ENCODE data around the gene KCNMB2.

Gene KCNMB2

DNA sequence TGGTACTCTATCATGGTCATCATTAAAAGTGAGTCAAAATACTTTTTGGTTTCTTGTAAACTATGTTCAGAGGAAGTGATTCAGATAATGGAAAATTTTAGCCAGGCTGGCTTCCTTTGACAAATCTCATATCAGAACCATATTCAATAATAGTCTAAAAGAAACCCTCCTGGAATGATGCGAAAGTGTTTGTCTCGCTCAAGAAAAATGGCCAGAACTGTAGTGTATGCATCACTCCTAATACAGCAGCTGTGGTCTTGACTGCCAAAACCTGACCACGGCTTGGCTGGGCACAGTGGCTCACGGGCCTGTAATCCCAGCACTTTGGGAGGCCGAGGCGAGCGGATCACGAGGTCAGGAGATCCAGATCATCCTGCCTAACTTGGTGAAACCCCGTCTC lies 35.6 kb upstream of the KCNMB2 start:
- H3K27ac ChIP-seq (replicated peaks; ENCODE audit: low read length): no peak overlapping the region
- DNase-seq (ENCODE audit: low spot score): no peak
- H2BK15ac ChIP-seq (ENCODE audit: low read length): no peak overlapping the region
- H3K4me3 ChIP-seq (ENCODE audit: low read length in 2 of 2): no peak overlapping the region
- H3K4ac ChIP-seq (ENCODE audit: low read length): no peak overlapping the region
- no peak overlapping the region for H3K4me2 ChIP-seq (ENCODE audit: insufficient read depth, low read length, poor library complexity, severe bottlenecking)
- no peak overlapping the region for H3K23ac ChIP-seq (ENCODE audit: low read depth, low read length, poor library complexity)
- H3K27me3 ChIP-seq (ENCODE audit: control insufficient read depth in 3 of 3, insufficient read depth in 3 of 3, low read depth in 1 of 3, low read length in 3 of 3): no peaks in the 10 kb centered on the region
- no CpG with 5 or more reads among the region's 9 CpGs for WGBS, 2 donors (ENCODE audit: extremely low coverage in 2 of 2, insufficient read length in 2 of 2, insufficient replicate concordance in 1 of 2)
- no peak overlapping the region for H2BK120ac ChIP-seq (ENCODE audit: low read depth, low read length)
- no peak overlapping the region for H2AFZ ChIP-seq (ENCODE audit: low read length)
- no peaks in the 10 kb centered on the region for H3K79me1 ChIP-seq (ENCODE audit: low read depth, low read length)
- H3K18ac ChIP-seq (ENCODE audit: low read length): no peak overlapping the region
- H4K8ac ChIP-seq (ENCODE audit: low read depth, low read length): no peak overlapping the region
- no peak overlapping the region for H3K9ac ChIP-seq (ENCODE audit: low read depth, low read length, poor library complexity)
- no peak overlapping the region for H2BK12ac ChIP-seq (ENCODE audit: low read length)
- H3K36me3 ChIP-seq (replicated peaks in 1 of 2; ENCODE audit: control insufficient read depth in 2 of 2, insufficient read depth in 2 of 2, low read length in 2 of 2): no peaks in the 10 kb centered on the region
- H3K4me1 ChIP-seq (ENCODE audit: control insufficient read depth in 2 of 2, insufficient read depth in 1 of 2, low read depth in 1 of 2, low read length in 2 of 2): no peaks in the 10 kb centered on the region
- H2BK5ac ChIP-seq (ENCODE audit: low read length): no peak overlapping the region
- H2AK5ac ChIP-seq (ENCODE audit: low read depth, low read length): no peak overlapping the region
- no peaks in the 10 kb centered on the region for H3K9me3 ChIP-seq (replicated peaks in 1 of 2; ENCODE audit: control insufficient read depth in 2 of 2, insufficient read depth in 1 of 2, low read depth in 1 of 2, low read length in 2 of 2)
- no peak overlapping the region for H3K14ac ChIP-seq (ENCODE audit: low read length)
- H4K91ac ChIP-seq (ENCODE audit: low read depth, low read length, poor library complexity): no peak overlapping the region

DNA sequence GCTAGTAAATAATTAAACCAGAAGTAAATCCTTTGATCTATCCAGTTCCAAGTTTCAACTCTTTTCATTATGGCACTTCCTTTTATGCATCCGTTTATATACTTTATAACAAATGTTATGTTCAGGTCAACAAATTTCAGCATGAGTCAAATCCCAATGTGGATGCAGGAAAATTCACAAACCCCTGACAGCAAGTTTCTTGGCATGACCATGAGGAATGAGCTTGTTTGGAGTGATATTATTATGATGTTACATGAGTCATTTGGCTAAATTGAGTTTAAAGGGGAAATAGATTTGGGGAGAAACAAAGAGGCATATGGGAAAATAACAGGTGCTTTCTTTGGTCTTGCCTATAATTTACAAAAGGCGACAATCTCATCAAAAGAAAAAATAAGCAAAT lies 32.1 kb upstream of the KCNMB2 start:
- no peak overlapping the region for H3K9ac ChIP-seq (ENCODE audit: low read depth, low read length, poor library complexity)
- H2BK15ac ChIP-seq (ENCODE audit: low read length): no peak overlapping the region
- H3K18ac ChIP-seq (ENCODE audit: low read length): no peak overlapping the region
- no CpG with 5 or more reads among the region's 2 CpGs for WGBS, 2 donors (ENCODE audit: extremely low coverage in 2 of 2, insufficient read length in 2 of 2, insufficient replicate concordance in 1 of 2)
- H3K79me1 ChIP-seq (ENCODE audit: low read depth, low read length): no peaks in the 10 kb centered on the region
- H3K9me3 ChIP-seq (replicated peaks in 1 of 2; ENCODE audit: control insufficient read depth in 2 of 2, insufficient read depth in 1 of 2, low read depth in 1 of 2, low read length in 2 of 2): no peaks in the 10 kb centered on the region
- no peak overlapping the region for H2AFZ ChIP-seq (ENCODE audit: low read length)
- H3K27me3 ChIP-seq (ENCODE audit: control insufficient read depth in 3 of 3, insufficient read depth in 3 of 3, low read depth in 1 of 3, low read length in 3 of 3): no peaks in the 10 kb centered on the region
- H3K27ac ChIP-seq (replicated peaks; ENCODE audit: low read length): no peak overlapping the region
- no peak overlapping the region for H3K4me3 ChIP-seq (ENCODE audit: low read length in 2 of 2)
- DNase-seq (ENCODE audit: low spot score): no peak
- no peak overlapping the region for H4K8ac ChIP-seq (ENCODE audit: low read depth, low read length)
- no peaks in the 10 kb centered on the region for H3K4me1 ChIP-seq (ENCODE audit: control insufficient read depth in 2 of 2, insufficient read depth in 1 of 2, low read depth in 1 of 2, low read length in 2 of 2)
- no peaks in the 10 kb centered on the region for H3K36me3 ChIP-seq (replicated peaks in 1 of 2; ENCODE audit: control insufficient read depth in 2 of 2, insufficient read depth in 2 of 2, low read length in 2 of 2)
- H3K14ac ChIP-seq (ENCODE audit: low read length): no peak overlapping the region
- H4K91ac ChIP-seq (ENCODE audit: low read depth, low read length, poor library complexity): no peak overlapping the region
- H2BK5ac ChIP-seq (ENCODE audit: low read length): no peak overlapping the region
- no peak overlapping the region for H3K23ac ChIP-seq (ENCODE audit: low read depth, low read length, poor library complexity)
- no peak overlapping the region for H3K4ac ChIP-seq (ENCODE audit: low read length)
- no peak overlapping the region for H3K4me2 ChIP-seq (ENCODE audit: insufficient read depth, low read length, poor library complexity, severe bottlenecking)
- no peak overlapping the region for H2AK5ac ChIP-seq (ENCODE audit: low read depth, low read length)
- H2BK12ac ChIP-seq (ENCODE audit: low read length): no peak overlapping the region
- no peak overlapping the region for H2BK120ac ChIP-seq (ENCODE audit: low read depth, low read length)

- Histone ChIP-seq H3K4ac (ENCODE audit: low read length) (no peak overlapping the region), H3K4me2 (ENCODE audit: insufficient read depth, low read length, poor library complexity, severe bottlenecking) (no peak overlapping the region), H2BK120ac (ENCODE audit: low read depth, low read length) (no peak overlapping the region), H3K9ac (ENCODE audit: low read depth, low read length, poor library complexity) (no peak overlapping the region), H4K91ac (ENCODE audit: low read depth, low read length, poor library complexity) (no peak overlapping the region), H2BK15ac (ENCODE audit: low read length) (no peak overlapping the region), H3K36me3 (replicated peaks in 1 of 2; ENCODE audit: control insufficient read depth in 2 of 2, insufficient read depth in 2 of 2, low read length in 2 of 2) (no peaks in the 10 kb centered on the region), H3K23ac (ENCODE audit: low read depth, low read length, poor library complexity) (no peak overlapping the region), H3K27me3 (ENCODE audit: control insufficient read depth in 3 of 3, insufficient read depth in 3 of 3, low read depth in 1 of 3, low read length in 3 of 3) (no peaks in the 10 kb centered on the region), H3K9me3 (replicated peaks in 1 of 2; ENCODE audit: control insufficient read depth in 2 of 2, insufficient read depth in 1 of 2, low read depth in 1 of 2, low read length in 2 of 2) (no peaks in the 10 kb centered on the region), H2BK12ac (ENCODE audit: low read length) (no peak overlapping the region), H3K4me3 (ENCODE audit: low read length in 2 of 2) (no peak overlapping the region), H2AFZ (ENCODE audit: low read length) (no peak overlapping the region), H4K8ac (ENCODE audit: low read depth, low read length) (no peak overlapping the region), H3K27ac (replicated peaks; ENCODE audit: low read length) (no peak overlapping the region), H3K4me1 (ENCODE audit: control insufficient read depth in 2 of 2, insufficient read depth in 1 of 2, low read depth in 1 of 2, low read length in 2 of 2) (no peaks in the 10 kb centered on the region), H3K79me1 (ENCODE audit: low read depth, low read length) (no peaks in the 10 kb centered on the region), H2BK5ac (ENCODE audit: low read length) (no peak overlapping the region), H3K14ac (ENCODE audit: low read length) (no peak overlapping the region), H2AK5ac (ENCODE audit: low read depth, low read length) (no peak overlapping the region), H3K18ac (ENCODE audit: low read length) (no peak overlapping the region)
- no peak for DNase-seq (ENCODE audit: low spot score)
- no CpG with 5 or more reads among the region's 3 CpGs for WGBS, 2 donors (ENCODE audit: extremely low coverage in 2 of 2, insufficient read length in 2 of 2, insufficient replicate concordance in 1 of 2)
These were observed 30.4 kb upstream of the KCNMB2 start for GRCh38 chr3:178505832-178506231.

- Histone ChIP-seq H3K18ac (ENCODE audit: low read length) (no peak overlapping the region), H2AFZ (ENCODE audit: low read length) (no peak overlapping the region), H2AK5ac (ENCODE audit: low read depth, low read length) (no peak overlapping the region), H3K9me3 (replicated peaks in 1 of 2; ENCODE audit: control insufficient read depth in 2 of 2, insufficient read depth in 1 of 2, low read depth in 1 of 2, low read length in 2 of 2) (no peaks in the 10 kb centered on the region), H3K23ac (ENCODE audit: low read depth, low read length, poor library complexity) (no peak overlapping the region), H3K4me1 (ENCODE audit: control insufficient read depth in 2 of 2, insufficient read depth in 1 of 2, low read depth in 1 of 2, low read length in 2 of 2) (no peaks in the 10 kb centered on the region), H3K14ac (ENCODE audit: low read length) (no peak overlapping the region), H4K91ac (ENCODE audit: low read depth, low read length, poor library complexity) (no peak overlapping the region), H2BK12ac (ENCODE audit: low read length) (no peak overlapping the region), H2BK120ac (ENCODE audit: low read depth, low read length) (no peak overlapping the region), H3K4ac (ENCODE audit: low read length) (no peak overlapping the region), H4K8ac (ENCODE audit: low read depth, low read length) (no peak overlapping the region), H3K27me3 (ENCODE audit: control insufficient read depth in 3 of 3, insufficient read depth in 3 of 3, low read depth in 1 of 3, low read length in 3 of 3) (no peaks in the 10 kb centered on the region), H3K4me2 (ENCODE audit: insufficient read depth, low read length, poor library complexity, severe bottlenecking) (no peak overlapping the region), H3K79me1 (ENCODE audit: low read depth, low read length) (no peaks in the 10 kb centered on the region), H3K9ac (ENCODE audit: low read depth, low read length, poor library complexity) (no peak overlapping the region), H3K36me3 (replicated peaks in 1 of 2; ENCODE audit: control insufficient read depth in 2 of 2, insufficient read depth in 2 of 2, low read length in 2 of 2) (no peaks in the 10 kb centered on the region), H3K27ac (replicated peaks; ENCODE audit: low read length) (no peak overlapping the region), H2BK15ac (ENCODE audit: low read length) (no peak overlapping the region), H2BK5ac (ENCODE audit: low read length) (no peak overlapping the region), H3K4me3 (ENCODE audit: low read length in 2 of 2) (no peak overlapping the region)
- WGBS, 2 donors (ENCODE audit: extremely low coverage in 2 of 2, insufficient read length in 2 of 2, insufficient replicate concordance in 1 of 2): no CpG with 5 or more reads among the region's 5 CpGs
- no peak for DNase-seq (ENCODE audit: low spot score)
These were observed 28.5 kb upstream of the KCNMB2 start for GRCh38 chr3:178507507-178508442.

All from neuronal stem cell (in vitro differentiated cells).